ENCODE measurements around the gene PPM1H. TPM values are rescaled to one million over a fixed set of nuclear protein-coding genes. Genes with fewer than 3 reads are reported as not detected.
"Not testable (repeated sequence)": the region's sequence is repeated elsewhere in the genome, so short reads cannot be mapped to it uniquely, and the experiment has no call there.

PPM1H gene
- total and polyA plus RNA-seq, 7 donors = 0.92 to 4.3 (median 3.0) TPM

- Histone ChIP-seq H3K27ac (no peak overlapping the region), H3K4me3 (no peak overlapping the region), H3K27me3 (no peaks in the 10 kb centered on the region), H3K9me3 (no peaks in the 10 kb centered on the region), H3K36me3 (no peaks in the 10 kb centered on the region), H3K4me1 (no peaks in the 10 kb centered on the region)
- no peak for TF ChIP-seq CTCF (IDR thresholded peaks at IDR 0.05)
- TF ChIP-seq EP300 (IDR thresholded peaks at IDR 0.05) = no peak
- TF ChIP-seq POLR2A (IDR thresholded peaks at IDR 0.05) = no peak
- TF ChIP-seq POLR2AphosphoS5 (IDR thresholded peaks at IDR 0.05) = no peak
- no peak for DNase-seq
- intact Hi-C loops (cut with DNase I) = no loop called here
- 97 to 98% methylated on average over 11 of the region's 11 CpGs for whole genome bisulfite sequencing, 2 donors
Measured at GRCh38 chr12:62676521-62677307, 258.2 kb downstream of the PPM1H start.

GRCh38 chr12:62673028-62673815 lies 261.7 kb downstream of the PPM1H start:
- Histone ChIP-seq H3K27ac (no peak overlapping the region), H3K4me1 (no peaks in the 10 kb centered on the region), H3K9me3 (no peaks in the 10 kb centered on the region), H3K27me3 (no peaks in the 10 kb centered on the region), H3K4me3 (no peak overlapping the region), H3K36me3 (no peaks in the 10 kb centered on the region)
- intact Hi-C loops (cut with DNase I) = no loop called here
- WGBS, 2 donors = 82 to 91% methylated on average over 6 of the region's 6 CpGs
- TF ChIP-seq POLR2A (IDR thresholded peaks at IDR 0.05) = no peak
- TF ChIP-seq POLR2AphosphoS5 (IDR thresholded peaks at IDR 0.05) = no peak
- no peak for TF ChIP-seq CTCF (IDR thresholded peaks at IDR 0.05)
- DNase-seq = no peak

GRCh38 chr12:62670986-62671720 lies 263.8 kb downstream of the PPM1H start:
- intact Hi-C loops (cut with DNase I) = no loop called here
- Histone ChIP-seq H3K27ac (no peak overlapping the region), H3K4me3 (no peak overlapping the region), H3K4me1 (no peaks in the 10 kb centered on the region), H3K36me3 (no peaks in the 10 kb centered on the region), H3K27me3 (no peaks in the 10 kb centered on the region), H3K9me3 (no peaks in the 10 kb centered on the region)
- no peak for DNase-seq
- WGBS, 2 donors = 87 to 88% methylated on average over 10 of the region's 10 CpGs
- TF ChIP-seq CTCF (IDR thresholded peaks at IDR 0.05) (no peak), EP300 (IDR thresholded peaks at IDR 0.05) (no peak), POLR2AphosphoS5 (IDR thresholded peaks at IDR 0.05) (no peak), POLR2A (IDR thresholded peaks at IDR 0.05) (no peak)

GRCh38 chr12:62668782-62669181 lies 266.2 kb downstream of the PPM1H start:
- no peaks in the 10 kb centered on the region for H3K36me3 ChIP-seq
- no peak overlapping the region for H3K4me3 ChIP-seq
- DNase-seq = no peak
- no peak overlapping the region for H3K27ac ChIP-seq
- 97 to 98% methylated on average over 3 of the region's 3 CpGs for WGBS, 2 donors
- H3K4me1 ChIP-seq = no peaks in the 10 kb centered on the region
- no peaks in the 10 kb centered on the region for H3K27me3 ChIP-seq
- intact Hi-C loops (cut with DNase I) = no loop called here
- TF ChIP-seq POLR2AphosphoS5 (IDR thresholded peaks at IDR 0.05) (no peak), CTCF (IDR thresholded peaks at IDR 0.05) (no peak), POLR2A (IDR thresholded peaks at IDR 0.05) (no peak), EP300 (IDR thresholded peaks at IDR 0.05) (no peak)
- no peaks in the 10 kb centered on the region for H3K9me3 ChIP-seq

- H3K4me1 ChIP-seq; H3K9me3 ChIP-seq; H3K27ac ChIP-seq; intact Hi-C loops (cut with DNase I); H3K4me3 ChIP-seq; H3K36me3 ChIP-seq; DNase-seq; H3K27me3 ChIP-seq: not testable (repeated sequence)
- WGBS, 2 donors = 95 to 96% methylated on average over 5 of the region's 5 CpGs
Measured at GRCh38 chr12:62664951-62665350, 270.0 kb downstream of the PPM1H start.

Measured in sigmoid colon (tissue), 7 donors.